Measurements from ENCODE around the gene CLPTM1L.

- no peak for TF ChIP-seq POLR2A (IDR thresholded peaks at IDR 0.05; ENCODE audit: low read length)
- no peak for TF ChIP-seq CHD4 (IDR thresholded peaks at IDR 0.05; ENCODE audit: borderline replicate concordance)
- TF ChIP-seq NR3C1 (IDR thresholded peaks at IDR 0.05), result no peak
- no peak for TF ChIP-seq BHLHE40 (IDR thresholded peaks at IDR 0.05; ENCODE audit: low read depth, low read length)
- TF ChIP-seq HOXA7 (CRISPR knock-in tag; IDR thresholded peaks at IDR 0.05), result no peak
- no peak for TF ChIP-seq EP300 (IDR thresholded peaks at IDR 0.05)
- no peak for TF ChIP-seq CTCF (IDR thresholded peaks at IDR 0.05)
- TF ChIP-seq ZFP36 (IDR thresholded peaks at IDR 0.05; ENCODE audit: borderline replicate concordance, partially characterized antibody), result no peak
- TF ChIP-seq NFE2L2 (conservative IDR thresholded peaks at IDR 0.05; ENCODE audit: low read length), result no peak
- no peak for TF ChIP-seq PHF8 (IDR thresholded peaks at IDR 0.05; ENCODE audit: borderline replicate concordance, low read depth)
- no peak for TF ChIP-seq CEBPB (IDR thresholded peaks at IDR 0.05)
- TF ChIP-seq REST (IDR thresholded peaks at IDR 0.05), result no peak
Observed at GRCh38 chr5:1374679-1375055, 29.8 kb upstream of the CLPTM1L start.
